Adrenal gland (tissue), 12 donors: ENCODE measurements around the gene CFAP20. TPM values are rescaled to one million over a fixed set of nuclear protein-coding genes. Genes with fewer than 3 reads are reported as not detected.

Experiments
- DNase-seq, 7 donors: peaks; one replicate each; pipeline ENCODE4 v3.0.0-alpha.2; 2019 to 2020
- H3K27ac ChIP-seq, 5 donors: fragments of 200-600 bp; sonication (generic) in 4 of 5; 1 replicate in 3 of 5; 2 replicates in 2 of 5; pipeline versions ENCODE4 v1.5.1 to v1.8.0; 2016 to 2020; ENCODE audit warnings: mild to moderate bottlenecking in 1 of 5
- H3K27me3 ChIP-seq: fragments of 200-600 bp; 2 replicates; pipeline ENCODE4 v1.8.0; 2021
- H3K36me3 ChIP-seq, 2 donors: fragments of 200-600 bp; replicated peaks in 1 of 2; 1 replicate in 1 of 2; 2 replicates in 1 of 2; pipeline versions ENCODE4 v1.5.1 to v1.8.0; 2018 to 2022
- H3K4me1 ChIP-seq, 2 donors: fragments of 200-600 bp; replicated peaks in 1 of 2; 1 replicate in 1 of 2; 2 replicates in 1 of 2; pipeline versions ENCODE4 v1.5.1 to v1.8.0; 2018 to 2021
- H3K4me3 ChIP-seq, 4 donors: fragments of 200-600 bp; sonication (generic) in 3 of 4; one replicate each; pipeline ENCODE4 v1.5.1; 2016 to 2018
- H3K9me3 ChIP-seq, 3 donors: fragments of 200-600 bp; sonication (generic) in 1 of 3; replicated peaks in 1 of 3; 1 replicate in 2 of 3; 2 replicates in 1 of 3; pipeline versions ENCODE4 v1.5.1 to v1.8.0; 2016 to 2021
- POLR2A ChIP-seq, 2 donors: fragments of 450-650 bp; IDR thresholded peaks; one replicate each; pipeline ENCODE4 v1.6.1; 2017; ENCODE audit warnings: antibody characterized with exemption in 2 of 2, mild to moderate bottlenecking in 2 of 2, moderate library complexity in 1 of 2
- WGBS, 4 donors: extraction: QIAGEN DNeasy Blood & Tissue Kit in 2 of 4; methylation state at CpG; one replicate each; pipeline versions ENCODE4 v1.1.5 to v1.1.7; 2013 to 2017; 5-methylcytosine and 5-hydroxymethylcytosine counted together
- intact Hi-C, 2 donors: fragments of 100-400 bp; cut with DNase I; formaldehyde crosslinking; loops; one replicate each; pipeline versions ENCODE4 v1.14.1 to v1.15.0; 2022 to 2023
- polyA plus RNA-seq, 3 donors: library from polyadenylated mRNA; stranded (reverse); fragments of 200-250 nt in 2 of 3; fragments of 350-450 nt in 1 of 3; fragmentation: Illumina TruSeq in 1 of 3; extraction: RNeasy Lipid Tissue Mini Kit (QIAGEN cat#74804) in 1 of 3; gene quantifications; one replicate each; pipeline ENCODE4 v1.2.3, GENCODE V29; 2013 to 2014
- total RNA-seq, 9 donors: library from RNA; depleted of rRNA in 4 of 9; stranded (reverse); fragments of >200 nt in 4 of 9; fragments of 120-200 nt in 1 of 9; fragmentation: NEBNext Ultra II Directional in 1 of 9; extraction: Animal tissue kit (Norgen Biotek cat#: 25700) in 1 of 9; gene quantifications; one replicate each; pipeline versions ENCODE4 v1.1.0 to v1.2.4, GENCODE V29; 2013 to 2023
- TF ChIP-seq, protein P1 (sequence below), 6 experiments: fragments of 450-650 bp in 4 of 6; fragments of 200-600 bp in 2 of 6; sonication (generic) in 1 of 6; IDR thresholded peaks; 1 replicate in 5 of 6; 2 replicates in 1 of 6; pipeline versions ENCODE4 v1.5.1 to v1.8.0; 2016 to 2021; ENCODE audit warnings: antibody characterized with exemption in 6 of 6, mild to moderate bottlenecking in 2 of 6, moderate library complexity in 1 of 6
- donor health status: healthy with polysubstance abuse.
- donor health status: Bipolar disorder and iron deficiency.
- donor health status: DM: yes; HTN: yes; CAD: no.
- donor health status: DM: no; HTN: no; CAD: no.
- donor health status: DM: no; HTN: no; CAD: no.
- donor health status: DM: yes; HTN: yes; CAD: no.

Gene CFAP20
- total and polyA plus RNA-seq, 12 donors: 17.1 to 73.3 (median 33.4) TPM

DNA sequence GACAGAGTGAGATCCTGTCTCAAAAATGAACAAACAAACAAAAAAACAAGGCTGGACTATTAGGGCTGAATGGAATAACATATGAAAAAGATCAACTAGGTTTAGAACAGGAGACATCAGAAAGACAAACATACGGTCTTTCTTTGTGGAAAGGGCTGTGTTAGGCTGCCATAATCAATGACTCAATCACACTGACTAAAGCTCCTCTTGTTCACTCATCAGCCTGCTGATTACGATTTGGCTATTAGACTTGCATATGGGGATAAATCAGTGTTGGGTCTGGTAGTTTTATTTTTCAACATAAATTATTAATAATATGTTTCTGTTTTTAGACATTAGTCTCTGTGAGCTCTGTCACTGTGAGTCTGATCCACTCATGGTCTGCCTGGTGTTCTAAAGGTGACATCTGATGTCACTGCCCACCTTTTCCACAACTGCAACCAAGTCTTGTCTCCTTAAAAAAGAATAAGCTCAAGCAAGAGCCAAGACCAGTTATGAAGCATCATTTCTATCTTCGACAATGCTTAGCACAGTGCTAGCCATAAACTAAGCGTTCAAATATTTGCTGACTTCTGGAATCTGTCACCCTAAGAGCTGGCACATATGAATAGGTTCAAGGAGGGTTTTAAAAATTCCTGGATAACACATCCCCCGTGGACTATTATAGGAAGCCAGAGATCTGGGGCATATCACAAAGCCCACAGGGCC is 10.2 kb downstream of the CFAP20 start:
- WGBS, 4 donors: 61 to 70% (median 68%) methylated on average over 5 of the region's 5 CpGs
- Histone ChIP-seq H3K9me3 (no peaks in the 10 kb centered on the region), H3K27me3 (no peaks in the 10 kb centered on the region), H3K4me1 (peaks cover 23 to 53% of the 10 kb centered on the region in 2 donors), H3K36me3 (peaks cover 0 to 24% of the 10 kb centered on the region in 2 donors), H3K27ac (peak overlapping the region in 1 of 5 donors; percentile 58), H3K4me3 (no peak overlapping the region)
- TF ChIP-seq POLR2A (IDR thresholded peaks at IDR 0.05): no peak
- TF ChIP-seq, protein P1, sequence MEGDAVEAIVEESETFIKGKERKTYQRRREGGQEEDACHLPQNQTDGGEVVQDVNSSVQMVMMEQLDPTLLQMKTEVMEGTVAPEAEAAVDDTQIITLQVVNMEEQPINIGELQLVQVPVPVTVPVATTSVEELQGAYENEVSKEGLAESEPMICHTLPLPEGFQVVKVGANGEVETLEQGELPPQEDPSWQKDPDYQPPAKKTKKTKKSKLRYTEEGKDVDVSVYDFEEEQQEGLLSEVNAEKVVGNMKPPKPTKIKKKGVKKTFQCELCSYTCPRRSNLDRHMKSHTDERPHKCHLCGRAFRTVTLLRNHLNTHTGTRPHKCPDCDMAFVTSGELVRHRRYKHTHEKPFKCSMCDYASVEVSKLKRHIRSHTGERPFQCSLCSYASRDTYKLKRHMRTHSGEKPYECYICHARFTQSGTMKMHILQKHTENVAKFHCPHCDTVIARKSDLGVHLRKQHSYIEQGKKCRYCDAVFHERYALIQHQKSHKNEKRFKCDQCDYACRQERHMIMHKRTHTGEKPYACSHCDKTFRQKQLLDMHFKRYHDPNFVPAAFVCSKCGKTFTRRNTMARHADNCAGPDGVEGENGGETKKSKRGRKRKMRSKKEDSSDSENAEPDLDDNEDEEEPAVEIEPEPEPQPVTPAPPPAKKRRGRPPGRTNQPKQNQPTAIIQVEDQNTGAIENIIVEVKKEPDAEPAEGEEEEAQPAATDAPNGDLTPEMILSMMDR (IDR thresholded peaks at IDR 0.05): no peak
- intact Hi-C loops: no loop called here
- no peak for DNase-seq

GRCh38 chr16:58116529-58116928 is 12.7 kb downstream of the CFAP20 start:
- WGBS, 4 donors: 96 to 97% (median 97%) methylated on average over 6 of the region's 6 CpGs
- intact Hi-C loops: no loop called here
- TF ChIP-seq, protein P1 (IDR thresholded peaks at IDR 0.05): no peak
- TF ChIP-seq POLR2A (IDR thresholded peaks at IDR 0.05): no peak
- Histone ChIP-seq H3K9me3 (no peaks in the 10 kb centered on the region), H3K4me3 (no peak overlapping the region), H3K36me3 (peaks cover 0 to 40% of the 10 kb centered on the region in 2 donors), H3K27me3 (no peaks in the 10 kb centered on the region), H3K27ac (peak overlapping the region in 1 of 5 donors; percentile 42), H3K4me1 (peaks cover 16 to 38% of the 10 kb centered on the region in 2 donors)
- DNase-seq: no peak

DNA sequence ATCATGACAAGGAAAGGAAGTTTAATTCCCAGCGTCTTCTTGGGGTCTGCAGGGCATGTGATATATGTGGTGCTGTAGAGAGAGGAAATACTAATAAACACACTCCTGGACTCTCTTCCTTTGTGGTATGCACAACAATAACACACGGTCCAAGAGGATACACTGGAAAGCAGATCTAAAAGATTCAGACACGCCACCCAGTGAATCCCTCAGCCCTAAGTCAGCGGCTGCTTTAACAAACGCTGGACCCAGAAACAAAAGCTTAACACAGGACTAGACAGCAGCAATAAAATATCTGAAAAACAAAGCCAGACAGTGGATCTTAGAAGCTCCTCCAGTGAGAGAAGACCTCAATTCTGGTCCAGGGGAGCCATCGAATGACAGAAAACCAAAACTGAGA is 13.1 kb downstream of the CFAP20 start:
- H3K36me3 ChIP-seq: peaks cover 0 to 40% of the 10 kb centered on the region in 2 donors
- H3K27ac ChIP-seq: peak overlapping the region in 1 of 5 donors; percentile 42
- no peak overlapping the region for H3K4me3 ChIP-seq
- H3K4me1 ChIP-seq: peaks cover 12 to 33% of the 10 kb centered on the region in 2 donors
- DNase-seq: no peak
- TF ChIP-seq POLR2A (IDR thresholded peaks at IDR 0.05): no peak
- H3K9me3 ChIP-seq: no peaks in the 10 kb centered on the region
- H3K27me3 ChIP-seq: no peaks in the 10 kb centered on the region
- intact Hi-C loops: no loop called here
- 59 to 74% (median 67%) methylated on average over 6 of the region's 6 CpGs for WGBS, 4 donors

DNA sequence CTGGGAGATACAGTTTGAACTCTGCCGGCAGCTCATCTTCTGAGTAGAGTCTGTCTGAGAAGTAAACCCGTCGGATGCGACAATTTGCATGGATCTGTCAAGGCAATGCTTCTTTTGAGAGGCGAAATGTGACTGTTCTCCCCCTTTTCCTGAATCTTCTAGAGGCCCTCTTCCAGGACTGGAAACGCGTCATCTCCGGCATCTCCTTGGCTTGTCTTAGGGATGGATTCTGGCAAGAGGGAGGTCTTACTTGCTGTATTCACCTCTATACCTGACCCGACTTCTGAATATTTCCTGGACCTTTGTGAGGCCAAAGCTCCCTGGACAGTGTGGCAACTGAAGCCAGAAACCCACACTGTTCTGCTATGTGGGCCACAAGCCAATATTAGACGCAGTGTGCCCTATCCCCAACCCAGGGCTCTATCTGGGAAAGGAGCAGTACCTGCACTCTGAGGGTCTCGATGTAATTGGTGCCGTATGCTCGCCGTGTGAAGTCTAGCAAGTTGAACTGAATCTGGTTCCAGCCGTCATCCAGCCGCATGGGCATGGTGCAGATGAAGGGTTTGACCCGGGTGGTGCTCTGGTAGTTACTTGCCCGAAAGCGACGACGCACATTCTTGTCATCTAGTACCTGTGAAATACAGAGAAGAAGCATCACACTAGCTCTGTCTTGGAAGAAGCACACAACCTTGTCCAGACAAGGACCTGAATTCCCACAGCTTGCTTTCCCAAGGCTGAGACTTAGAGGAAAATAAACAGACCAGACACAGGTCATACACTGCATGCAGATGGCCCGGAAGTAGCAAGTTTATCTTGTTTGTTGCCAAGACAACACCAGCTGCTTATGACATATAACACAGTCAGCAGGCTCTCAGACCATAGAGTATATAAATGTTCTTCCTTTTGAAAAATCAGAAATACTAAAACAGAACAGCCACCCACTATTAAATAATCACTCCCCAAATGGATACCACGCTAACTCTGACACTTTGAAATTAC is 14.1 kb downstream of the CFAP20 start:
- 83 to 91% (median 87%) methylated on average over 23 of the region's 23 CpGs for WGBS, 4 donors
- intact Hi-C loops: no loop called here

More for the DNA sequence above, 14.1 kb downstream of the CFAP20 start:
- no peaks in the 10 kb centered on the region for H3K9me3 ChIP-seq
- peak in 1 of 7 donors; percentile 74 for DNase-seq
- H3K4me3 ChIP-seq: no peak overlapping the region
- no peak for TF ChIP-seq POLR2A (IDR thresholded peaks at IDR 0.05)
- TF ChIP-seq, protein P1 (IDR thresholded peaks at IDR 0.05): no peak
- peaks cover 0 to 40% of the 10 kb centered on the region in 2 donors for H3K36me3 ChIP-seq
- H3K4me1 ChIP-seq: peaks cover 2 to 24% of the 10 kb centered on the region in 2 donors
- peak overlapping the region in 1 of 5 donors; percentile 42 for H3K27ac ChIP-seq
- H3K27me3 ChIP-seq: no peaks in the 10 kb centered on the region
